HepG2 (cell line): ENCODE measurements around the gene ATP7A. TPM values are rescaled to one million over a fixed set of nuclear protein-coding genes. Genes with fewer than 3 reads are reported as not detected.

ENCODE experiments used
- ATAC-seq: fragments of 200-7000 bp; cut with Tn5 transposase; 3 replicates; pipeline ENCODE4 v1.9.1; 2020; ENCODE audit warnings: mild to moderate bottlenecking, moderate library complexity
- BruUV-seq: library from RNA; stranded (reverse); fragments of 400-500 nt; replicated peaks from 2 replicates; lab custom pipeline; 2021; lab: Mats Ljungman, UMichigan
- CTCF ChIA-PET: fragments of 300-600 bp; formaldehyde crosslinking; extraction: SDS; loops from one replicate; lab custom pipeline; 2021; ENCODE audit warnings: low total read pairs, inconsistent platforms, low intra/inter-chr PET ratio; lab: Yijun Ruan, JAX
- POLR2A ChIA-PET: fragments of 350-600 bp; sonication (Branson Sonifier 250); formaldehyde crosslinking; loops from one replicate; lab custom pipeline; 2020; ENCODE audit warnings: antibody characterized with exemption, inconsistent platforms; lab: Yijun Ruan, JAX
- DNase-seq: peaks from one replicate; pipeline ENCODE4 v3.0.0-alpha.2; 2015; ENCODE audit warnings: low spot score
- FAIRE-seq: peaks from 3 replicates; lab custom pipeline; 2011; peaks lifted over from hg19 to GRCh38; lab: Jason Lieb, UNC
- H2AFZ ChIP-seq: one replicate; pipeline ENCODE4 v1.6.1; 2011; ENCODE audit warnings: low read length, inconsistent platforms
- H3K27ac ChIP-seq: fragments of 300-600 bp; 3 replicates; pipeline ENCODE4 v1.8.0; 2011; ENCODE audit warnings: mixed run types, mild to moderate bottlenecking, mixed read lengths, low read length, inconsistent platforms; ENCODE audit not compliant: insufficient read depth; ENCODE audit errors: extremely low read length
- H3K27me3 ChIP-seq, 2 experiments: fragments of 200-600 bp in 1 of 2; 2 replicates in 1 of 2; 3 replicates in 1 of 2; pipeline versions ENCODE4 v1.6.0 to v1.8.0; 2011; ENCODE audit warnings: low read length in 2 of 2, mild to moderate bottlenecking in 2 of 2, moderate library complexity in 2 of 2, inconsistent platforms in 1 of 2; ENCODE audit not compliant: insufficient read depth in 2 of 2, control insufficient read depth in 1 of 2
- H3K36me3 ChIP-seq, 2 experiments: fragments of 200-600 bp in 1 of 2; replicated peaks in 1 of 2; 2 replicates in 1 of 2; 3 replicates in 1 of 2; pipeline versions ENCODE4 v1.5.1 to v1.8.0; 2011; ENCODE audit warnings: low read length in 2 of 2, inconsistent platforms in 1 of 2; ENCODE audit not compliant: insufficient read depth in 2 of 2, control insufficient read depth in 1 of 2
- H3K4me1 ChIP-seq: 2 replicates; pipeline ENCODE4 v1.5.1; 2012; ENCODE audit warnings: low read length, inconsistent platforms; ENCODE audit not compliant: insufficient read depth
- H3K4me2 ChIP-seq: 2 replicates; pipeline ENCODE4 v1.6.0; 2011; ENCODE audit warnings: low read depth, low read length, inconsistent platforms
- H3K4me3 ChIP-seq, 3 experiments: fragments of 200-600 bp in 1 of 3; sonication (generic), shearing (Covaris generic) in 1 of 3; replicated peaks in 1 of 3; 2 replicates each; pipeline ENCODE4 v1.5.1; 2011 to 2016; ENCODE audit warnings: low read length in 3 of 3, inconsistent platforms in 2 of 3, low read depth in 2 of 3, mild to moderate bottlenecking in 2 of 3, control low read depth in 1 of 3, mixed read lengths in 1 of 3; ENCODE audit not compliant: insufficient read depth in 1 of 3
- H3K79me2 ChIP-seq: one replicate; pipeline ENCODE4 v1.6.1; 2011; ENCODE audit warnings: low read length, inconsistent platforms; ENCODE audit not compliant: insufficient read depth
- H3K9ac ChIP-seq: 2 replicates; pipeline ENCODE4 v1.6.0; 2011; ENCODE audit warnings: mild to moderate bottlenecking, low read depth, low read length, inconsistent platforms; ENCODE audit not compliant: insufficient read depth
- H3K9me3 ChIP-seq: 2 replicates; pipeline ENCODE4 v1.5.1; 2012; ENCODE audit warnings: mild to moderate bottlenecking, low read length
- H4K20me1 ChIP-seq: 2 replicates; pipeline ENCODE4 v1.6.0; 2011; ENCODE audit warnings: inconsistent platforms, mild to moderate bottlenecking, low read length, moderate library complexity; ENCODE audit not compliant: insufficient read depth
- DPF2 ChIP-seq: sonication (generic); formaldehyde crosslinking; IDR thresholded peaks from 2 replicates; pipeline ENCODE4 v1.4.0; 2020; ENCODE audit warnings: mild to moderate bottlenecking, low read depth, missing genetic modification reagents, borderline replicate concordance
- HHEX ChIP-seq: IDR thresholded peaks from 2 replicates; pipeline ENCODE4 v1.6.1; 2016; ENCODE audit warnings: control low read depth
- ZMYM4 ChIP-seq: sonication (generic); formaldehyde crosslinking; IDR thresholded peaks from 2 replicates; pipeline ENCODE4 v1.8.1; 2023; ENCODE audit warnings: mild to moderate bottlenecking, missing genetic modification reagents
- ZNF572 ChIP-seq: sonication (generic); formaldehyde crosslinking; IDR thresholded peaks from 2 replicates; pipeline ENCODE4 v1.5.1; 2020; ENCODE audit warnings: mild to moderate bottlenecking, missing genetic modification reagents
- WGBS: methylation state at CpG from one replicate; pipeline ENCODE4 v1.1.6; 2017; ENCODE audit warnings: low lambda C conversion rate; 5-methylcytosine and 5-hydroxymethylcytosine counted together
- in situ Hi-C: cut with HindIII; loops from 2 replicates; pipeline ENCODE4 v1.10.0; 2017; ENCODE audit warnings: low pct_unique_long_range_greater_than_20kb; ENCODE audit not compliant: extremely low pct_ligation_motif_present
- intact Hi-C: fragments of 100-400 bp; cut with micrococcal nuclease; formaldehyde crosslinking; loops from one replicate; pipeline ENCODE4 v1.10.0; 2022; ENCODE audit not compliant: unreplicated experiment
- polyA plus RNA-seq, 8 experiments: library from polyadenylated mRNA; depleted of rRNA in 3 of 8; stranded (reverse) in 7 of 8; unstranded in 1 of 8; fragments of >200 nt; fragmentation: Illumina TruSeq in 4 of 8; extraction: Trizol in 4 of 8; gene quantifications; 2 replicates each; pipeline versions ENCODE4 v1.2.1 to v1.2.3, GENCODE V29; 2011 to 2016; ENCODE audit warnings: low read depth in 4 of 8, missing spikeins in 1 of 8, mixed read lengths in 1 of 8; ENCODE audit not compliant: insufficient read depth in 1 of 8
- total RNA-seq, 5 experiments: library from RNA; depleted of rRNA; stranded (reverse); fragments of >200 nt; fragmentation: Illumina TruSeq; extraction: Trizol; gene quantifications; 2 replicates each; pipeline ENCODE4 v1.2.3, GENCODE V29; 2016; ENCODE audit warnings: low read depth in 1 of 5
- TF ChIP-seq, protein P1 (sequence below): sonication (generic); formaldehyde crosslinking; conservative IDR thresholded peaks from 2 replicates; pipeline ENCODE4 v1.4.0; 2020; ENCODE audit warnings: missing genetic modification reagents
- TF ChIP-seq, protein P2 (sequence below): sonication (generic); formaldehyde crosslinking; IDR thresholded peaks from 2 replicates; pipeline ENCODE4 v1.4.0; 2020; ENCODE audit warnings: low read depth, missing genetic modification reagents

The ATP7A gene
- total and polyA plus RNA-seq, 2 of the 13 experiments (the other 11 are each of a cell fraction or from before 2014, with no cell fraction given): 1.7 to 4.7 TPM

DNA sequence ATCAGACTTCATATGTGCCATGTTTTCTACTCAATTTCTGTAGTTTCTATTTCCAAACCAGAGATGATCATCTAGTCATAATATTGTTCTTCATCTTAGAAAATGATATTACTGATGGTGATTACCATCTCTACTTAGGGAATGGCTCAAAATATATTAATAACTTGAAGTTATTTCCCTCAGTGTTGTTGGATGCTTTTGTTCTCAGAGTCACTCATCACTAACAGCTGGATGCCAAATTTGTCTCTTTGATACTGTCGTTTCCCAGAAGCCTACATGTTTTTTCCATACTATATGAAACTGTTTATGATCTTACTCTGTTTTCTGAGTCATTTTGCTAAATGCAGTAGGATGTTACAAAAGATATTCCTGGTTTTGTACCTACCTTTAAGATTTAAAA lies 50.1 kb downstream of the ATP7A start:
- BruUV-seq: no TSS peak
- Histone ChIP-seq H3K4me2 (no peak overlapping the region), H3K4me1 (no peaks in the 10 kb centered on the region), H3K79me2 (no peaks in the 10 kb centered on the region), H4K20me1 (no peaks in the 10 kb centered on the region), H3K27ac (no peak overlapping the region), H3K9me3 (no peaks in the 10 kb centered on the region), H2AFZ (no peak overlapping the region), H3K9ac (no peak overlapping the region), H3K36me3 (no peaks in the 10 kb centered on the region), H3K27me3 (no peaks in the 10 kb centered on the region), H3K4me3 (no peak overlapping the region)
- no peak for FAIRE-seq
- ChIA-PET POLR2A (no interaction called here), CTCF (no interaction called here)
- no peak for DNase-seq
- no peak for ATAC-seq
- 59% methylated on average over 1 of the region's 1 CpG for WGBS
- in situ Hi-C loops (no loop called here), intact Hi-C loops (no loop called here)
- TF ChIP-seq, protein P1, sequence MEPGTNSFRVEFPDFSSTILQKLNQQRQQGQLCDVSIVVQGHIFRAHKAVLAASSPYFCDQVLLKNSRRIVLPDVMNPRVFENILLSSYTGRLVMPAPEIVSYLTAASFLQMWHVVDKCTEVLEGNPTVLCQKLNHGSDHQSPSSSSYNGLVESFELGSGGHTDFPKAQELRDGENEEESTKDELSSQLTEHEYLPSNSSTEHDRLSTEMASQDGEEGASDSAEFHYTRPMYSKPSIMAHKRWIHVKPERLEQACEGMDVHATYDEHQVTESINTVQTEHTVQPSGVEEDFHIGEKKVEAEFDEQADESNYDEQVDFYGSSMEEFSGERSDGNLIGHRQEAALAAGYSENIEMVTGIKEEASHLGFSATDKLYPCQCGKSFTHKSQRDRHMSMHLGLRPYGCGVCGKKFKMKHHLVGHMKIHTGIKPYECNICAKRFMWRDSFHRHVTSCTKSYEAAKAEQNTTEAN (CRISPR knock-in tag): no peak
- TF ChIP-seq DPF2: no peak
- no peak for TF ChIP-seq ZNF572
- no peak for TF ChIP-seq ZMYM4
- TF ChIP-seq HHEX: no peak

DNA sequence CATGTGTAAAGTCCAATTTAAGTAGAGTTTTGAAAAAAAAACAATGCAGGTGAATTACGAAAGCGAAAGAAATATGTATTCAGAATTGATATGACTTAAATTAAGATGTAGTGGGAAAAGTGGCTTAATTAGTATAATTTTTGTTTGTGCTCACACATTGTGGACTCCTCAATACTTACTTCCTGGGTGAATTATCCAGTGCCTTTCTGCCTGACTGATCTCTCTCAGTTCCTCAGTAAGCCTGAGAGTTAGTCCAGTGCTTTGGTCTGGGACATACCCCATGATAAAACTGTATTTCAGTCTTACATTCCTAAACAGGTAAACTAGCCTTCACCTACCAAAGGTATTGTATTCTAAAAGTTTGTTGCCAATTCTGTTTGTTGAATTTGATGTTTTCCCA lies 50.6 kb downstream of the ATP7A start:
- TF ChIP-seq, protein P2, sequence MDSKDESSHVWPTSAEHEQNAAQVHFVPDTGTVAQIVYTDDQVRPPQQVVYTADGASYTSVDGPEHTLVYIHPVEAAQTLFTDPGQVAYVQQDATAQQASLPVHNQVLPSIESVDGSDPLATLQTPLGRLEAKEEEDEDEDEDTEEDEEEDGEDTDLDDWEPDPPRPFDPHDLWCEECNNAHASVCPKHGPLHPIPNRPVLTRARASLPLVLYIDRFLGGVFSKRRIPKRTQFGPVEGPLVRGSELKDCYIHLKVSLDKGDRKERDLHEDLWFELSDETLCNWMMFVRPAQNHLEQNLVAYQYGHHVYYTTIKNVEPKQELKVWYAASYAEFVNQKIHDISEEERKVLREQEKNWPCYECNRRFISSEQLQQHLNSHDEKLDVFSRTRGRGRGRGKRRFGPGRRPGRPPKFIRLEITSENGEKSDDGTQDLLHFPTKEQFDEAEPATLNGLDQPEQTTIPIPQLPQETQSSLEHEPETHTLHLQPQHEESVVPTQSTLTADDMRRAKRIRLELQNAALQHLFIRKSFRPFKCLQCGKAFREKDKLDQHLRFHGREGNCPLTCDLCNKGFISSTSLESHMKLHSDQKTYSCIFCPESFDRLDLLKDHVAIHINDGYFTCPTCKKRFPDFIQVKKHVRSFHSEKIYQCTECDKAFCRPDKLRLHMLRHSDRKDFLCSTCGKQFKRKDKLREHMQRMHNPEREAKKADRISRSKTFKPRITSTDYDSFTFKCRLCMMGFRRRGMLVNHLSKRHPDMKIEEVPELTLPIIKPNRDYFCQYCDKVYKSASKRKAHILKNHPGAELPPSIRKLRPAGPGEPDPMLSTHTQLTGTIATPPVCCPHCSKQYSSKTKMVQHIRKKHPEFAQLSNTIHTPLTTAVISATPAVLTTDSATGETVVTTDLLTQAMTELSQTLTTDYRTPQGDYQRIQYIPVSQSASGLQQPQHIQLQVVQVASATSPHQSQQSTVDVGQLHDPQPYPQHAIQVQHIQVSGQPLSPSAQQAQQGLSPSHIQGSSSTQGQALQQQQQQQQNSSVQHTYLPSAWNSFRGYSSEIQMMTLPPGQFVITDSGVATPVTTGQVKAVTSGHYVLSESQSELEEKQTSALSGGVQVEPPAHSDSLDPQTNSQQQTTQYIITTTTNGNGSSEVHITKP (CRISPR knock-in tag): no peak
- ChIA-PET POLR2A (no interaction called here), CTCF (no interaction called here)
- DNase-seq: no peak
- intact Hi-C loops (no loop called here), in situ Hi-C loops (no loop called here)
- ATAC-seq: no peak
- Histone ChIP-seq H2AFZ (no peak overlapping the region), H3K9ac (no peak overlapping the region), H3K9me3 (no peaks in the 10 kb centered on the region), H4K20me1 (no peaks in the 10 kb centered on the region), H3K27me3 (no peaks in the 10 kb centered on the region), H3K27ac (no peak overlapping the region), H3K4me2 (no peak overlapping the region), H3K79me2 (no peaks in the 10 kb centered on the region), H3K4me3 (no peak overlapping the region), H3K4me1 (no peaks in the 10 kb centered on the region), H3K36me3 (no peaks in the 10 kb centered on the region)
- no peak for FAIRE-seq
- WGBS: 97% methylated on average over 2 of the region's 2 CpGs
- BruUV-seq: no TSS peak
